Globus pallidus (tissue), 1 donor: ENCODE measurements around the gene PRTFDC1.
A peak's percentile ranks its signal among the peaks of the same experiment; 100 is the strongest.
"Not testable (repeated sequence)": the region's sequence is repeated elsewhere in the genome, so short reads cannot be mapped to it uniquely, and the experiment has no call there.

Source experiments
- DNase-seq: peaks from one replicate; pipeline ENCODE4 v3.0.0-alpha.2; 2015; ENCODE audit warnings: low spot score

PRTFDC1 gene

GRCh38 chr10:24843256-24843655, 109.2 kb downstream of the PRTFDC1 start:
- no peak for DNase-seq

GRCh38 chr10:24842856-24843255, 109.5 kb downstream of the PRTFDC1 start:
- DNase-seq: no peak

GRCh38 chr10:24841530-24841929, 110.9 kb downstream of the PRTFDC1 start:
- DNase-seq: no peak

GRCh38 chr10:24840784-24841183, 111.6 kb downstream of the PRTFDC1 start:
- no peak for DNase-seq

GRCh38 chr10:24837781-24838180, 114.6 kb downstream of the PRTFDC1 start:
- not testable (repeated sequence) for DNase-seq

GRCh38 chr10:24834869-24835268, 117.5 kb downstream of the PRTFDC1 start:
- DNase-seq: no peak

GRCh38 chr10:24826009-24826408, 126.4 kb downstream of the PRTFDC1 start:
- no peak for DNase-seq

- no peak for DNase-seq
Observed at GRCh38 chr10:24825551-24825950, 126.9 kb downstream of the PRTFDC1 start.

GRCh38 chr10:24824536-24824935, 127.9 kb downstream of the PRTFDC1 start:
- DNase-seq: no peak

- no peak for DNase-seq
Observed at GRCh38 chr10:24824124-24824523, 128.3 kb downstream of the PRTFDC1 start.

GRCh38 chr10:24822590-24822989, 129.8 kb downstream of the PRTFDC1 start:
- DNase-seq: no peak

GRCh38 chr10:24821986-24822385, 130.4 kb downstream of the PRTFDC1 start:
- DNase-seq: no peak

- no peak for DNase-seq
Observed at GRCh38 chr10:24816868-24817396, 135.5 kb downstream of the PRTFDC1 start.

- no peak for DNase-seq
Observed at GRCh38 chr10:24814568-24815313, 137.7 kb downstream of the PRTFDC1 start.

GRCh38 chr10:24813856-24814255, 138.6 kb downstream of the PRTFDC1 start:
- no peak for DNase-seq

GRCh38 chr10:24806262-24806661, 146.1 kb downstream of the PRTFDC1 start:
- DNase-seq: peak; percentile 87

- DNase-seq: no peak
Observed at GRCh38 chr10:24804956-24805355, 147.4 kb downstream of the PRTFDC1 start.

- no peak for DNase-seq
Observed at GRCh38 chr10:24804392-24804791, 148.0 kb downstream of the PRTFDC1 start.

- no peak for DNase-seq
Observed at GRCh38 chr10:24802378-24802777, 150.0 kb downstream of the PRTFDC1 start.

- DNase-seq: no peak
Observed at GRCh38 chr10:24800861-24801260, 151.5 kb downstream of the PRTFDC1 start.
